GM12892 (cell line): ENCODE measurements around the gene ZC3H12A.

Source experiments
- POLR2A ChIP-seq: IDR thresholded peaks from 2 replicates; pipeline ENCODE4 v1.6.1; 2011; ENCODE audit warnings: low read depth, low read length, control low read depth
- TAF1 ChIP-seq: IDR thresholded peaks from 2 replicates; pipeline ENCODE4 v1.6.1; 2011; ENCODE audit warnings: low read depth, mild to moderate bottlenecking, control low read depth, low read length, borderline replicate concordance

DNA sequence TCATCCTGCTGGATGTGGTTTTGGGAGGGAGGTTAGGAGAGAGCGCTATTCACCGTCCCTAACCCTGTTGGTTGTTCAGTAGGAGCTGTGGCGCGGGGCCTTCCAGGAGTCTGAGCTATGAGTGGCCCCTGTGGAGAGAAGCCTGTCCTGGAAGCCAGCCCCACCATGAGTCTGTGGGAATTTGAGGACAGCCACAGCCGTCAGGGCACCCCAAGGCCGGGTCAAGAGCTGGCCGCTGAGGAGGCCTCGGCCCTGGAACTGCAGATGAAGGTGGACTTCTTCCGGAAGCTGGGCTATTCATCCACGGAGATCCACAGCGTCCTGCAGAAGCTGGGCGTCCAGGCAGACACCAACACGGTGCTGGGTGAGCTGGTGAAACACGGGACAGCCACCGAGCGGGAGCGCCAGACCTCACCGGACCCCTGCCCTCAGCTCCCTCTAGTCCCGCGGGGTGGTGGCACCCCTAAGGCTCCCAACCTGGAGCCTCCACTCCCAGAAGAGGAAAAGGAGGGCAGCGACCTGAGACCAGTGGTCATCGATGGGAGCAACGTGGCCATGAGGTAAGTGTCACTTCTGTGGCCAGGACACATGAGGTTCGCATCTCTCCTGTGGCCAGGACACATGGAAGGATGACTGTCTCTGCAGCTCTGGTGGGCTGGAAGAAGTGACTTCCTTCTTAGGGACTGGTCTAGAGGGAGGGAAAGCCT is 1.2 kb downstream of the ZC3H12A start:
- TF ChIP-seq POLR2A: no peak
- TF ChIP-seq TAF1: no peak
